GM19397 (cell line): ENCODE results near the gene RAI1.

ENCODE experiments used
- ATAC-seq: cut with Tn5 transposase; IDR thresholded peaks from one replicate; pipeline ENCODE4 v1.9.1; 2021; ENCODE audit warnings: mild to moderate bottlenecking, moderate library complexity; ENCODE audit not compliant: unreplicated experiment

Gene RAI1

GRCh38 chr17:17840751-17841591 lies 159.7 kb downstream of the RAI1 start:
- no peak for ATAC-seq

GRCh38 chr17:17841601-17842025 lies 160.4 kb downstream of the RAI1 start:
- ATAC-seq = no peak

- ATAC-seq = no peak
Observed at GRCh38 chr17:17842111-17842876, 161.0 kb downstream of the RAI1 start.

- ATAC-seq = no peak
Observed at GRCh38 chr17:17843096-17843495, 161.8 kb downstream of the RAI1 start.

DNA sequence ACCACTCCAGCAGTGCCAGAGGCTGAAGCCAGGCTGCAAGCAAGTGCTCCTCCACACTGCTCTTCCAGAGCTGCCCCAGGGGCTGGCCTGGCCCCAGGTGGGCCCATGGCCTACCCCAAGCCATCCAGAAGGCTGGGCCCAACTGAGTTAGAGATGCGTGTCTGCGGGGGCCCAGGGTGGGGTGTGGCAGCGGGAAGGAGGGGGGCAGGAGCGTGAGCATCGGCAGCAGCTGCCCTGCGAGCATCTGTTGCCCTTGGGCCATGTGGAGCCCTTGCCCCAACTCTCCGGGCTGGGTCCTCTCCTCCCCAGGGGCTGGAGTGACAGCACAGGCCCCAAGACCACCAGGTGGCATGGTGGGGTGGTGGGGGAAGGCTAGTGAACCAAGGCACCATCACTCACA lies 162.8 kb downstream of the RAI1 start:
- ATAC-seq = no peak

DNA sequence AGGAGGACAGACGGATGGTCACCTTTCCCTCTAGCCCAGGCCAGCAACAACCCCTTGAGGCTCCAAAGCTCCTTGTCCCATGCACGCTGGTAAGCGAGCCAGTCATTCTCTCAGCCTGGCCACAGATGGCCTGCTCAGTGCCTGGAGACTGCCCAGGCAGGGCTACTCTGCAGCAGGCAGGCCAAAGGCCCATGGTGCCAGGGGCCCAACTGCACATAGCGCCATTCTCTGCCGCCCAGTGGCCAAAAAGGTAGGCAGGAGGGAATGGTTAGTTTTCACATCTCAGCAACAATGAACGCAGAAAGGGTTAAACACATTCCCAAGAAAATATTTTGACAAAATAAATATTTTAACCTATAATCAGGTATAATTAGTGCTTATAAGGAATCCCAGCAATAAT lies 163.2 kb downstream of the RAI1 start:
- ATAC-seq = no peak

- no peak for ATAC-seq
Observed at GRCh38 chr17:17845046-17845775, 164.0 kb downstream of the RAI1 start.

GRCh38 chr17:17846003-17846402 lies 164.7 kb downstream of the RAI1 start:
- no peak for ATAC-seq

DNA sequence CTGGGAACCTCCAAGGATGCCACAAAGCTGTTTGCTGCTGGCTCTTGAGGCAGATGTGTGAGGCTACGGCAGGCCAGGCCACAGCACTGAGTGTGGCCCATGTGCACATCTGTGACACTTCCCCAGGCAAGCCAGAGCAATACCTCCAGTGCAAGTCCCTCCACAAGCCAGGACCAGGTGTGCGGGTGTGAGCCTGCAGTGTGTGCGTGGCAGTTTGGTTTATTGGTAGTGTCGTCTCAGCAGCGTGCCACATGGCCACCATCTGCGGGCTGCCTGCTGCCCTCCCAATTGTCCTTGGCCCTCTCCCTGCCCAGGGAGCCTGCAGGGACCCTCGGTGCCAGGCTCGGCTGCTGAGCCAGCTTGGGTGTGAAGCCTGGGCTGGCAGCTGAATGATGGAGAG lies 165.4 kb downstream of the RAI1 start:
- no peak for ATAC-seq

DNA sequence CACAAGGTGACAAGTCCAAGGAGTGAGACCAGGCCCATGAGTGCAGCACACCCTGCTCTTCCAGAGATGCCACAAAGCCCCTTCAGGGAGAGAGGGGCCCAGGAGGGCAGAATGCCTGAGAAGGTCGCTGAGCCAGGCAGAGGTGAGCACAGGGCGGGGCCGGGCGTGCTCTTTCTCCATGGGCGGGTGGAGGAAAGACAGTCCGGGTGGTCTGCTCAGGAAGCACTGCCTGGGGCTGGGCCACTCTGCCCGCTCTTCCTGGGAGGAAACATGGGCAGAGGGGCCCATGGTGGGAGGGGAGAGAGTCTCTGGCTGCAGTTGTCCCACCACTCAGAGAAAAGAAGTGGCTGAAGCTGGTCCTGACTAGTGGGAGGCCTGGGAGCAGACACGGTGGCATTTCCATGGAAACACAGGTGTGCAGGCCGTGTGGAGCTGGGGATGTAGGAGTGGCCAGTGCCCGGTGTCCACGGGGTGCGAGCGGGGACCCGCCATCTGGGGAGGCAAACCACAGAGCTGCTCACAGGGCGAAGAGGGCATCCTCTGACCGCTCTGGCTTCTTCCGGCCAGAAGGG lies 165.9 kb downstream of the RAI1 start:
- no peak for ATAC-seq

DNA sequence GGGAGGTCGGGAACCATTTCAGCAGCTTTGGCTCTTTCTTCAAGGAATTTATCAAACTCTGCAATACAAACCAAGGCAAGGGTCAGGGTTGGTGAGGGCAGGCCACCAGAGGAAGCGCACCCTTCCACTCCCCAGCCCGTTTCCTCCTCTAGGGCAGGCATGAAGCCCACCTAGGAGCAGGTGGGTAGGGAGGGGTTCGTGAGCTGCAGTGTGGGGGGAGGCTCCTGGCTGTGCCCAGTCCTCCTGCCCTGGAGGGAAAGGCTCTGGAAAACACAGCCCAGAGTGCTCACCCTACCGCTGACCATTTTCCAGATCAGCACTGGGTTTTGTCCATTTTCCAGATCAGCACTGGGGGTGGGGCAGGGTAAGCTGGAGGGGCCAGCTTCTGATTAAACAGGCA lies 166.5 kb downstream of the RAI1 start:
- ATAC-seq = no peak

- no peak for ATAC-seq
Observed at GRCh38 chr17:17848311-17849082, 167.2 kb downstream of the RAI1 start.

GRCh38 chr17:17849147-17849820 lies 168.0 kb downstream of the RAI1 start:
- ATAC-seq = no peak

DNA sequence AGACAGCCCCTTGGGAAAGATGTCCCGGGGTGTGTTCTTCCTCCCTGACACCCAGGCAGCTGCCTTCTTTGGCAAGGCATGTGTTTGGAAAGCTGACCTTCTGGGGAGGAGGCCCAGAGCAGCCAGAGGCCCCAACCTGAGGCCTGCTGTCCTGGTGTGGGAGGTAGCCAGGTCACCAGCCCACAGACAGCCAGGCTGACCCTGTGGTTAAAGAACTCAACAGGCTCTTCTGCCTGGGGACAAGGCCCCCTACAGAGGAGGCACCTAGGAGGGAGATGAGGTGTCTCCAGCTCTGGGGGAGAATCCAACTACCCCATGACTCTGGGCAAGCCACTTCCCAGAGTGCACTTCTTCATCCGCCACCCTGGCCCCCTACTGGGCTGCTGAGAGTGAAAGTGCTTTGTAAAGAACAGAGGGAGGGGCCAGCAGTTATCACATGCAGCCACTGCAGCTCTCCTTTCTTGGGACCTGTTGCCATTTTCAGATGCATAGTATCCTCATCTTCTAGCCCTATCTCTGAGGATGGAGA lies 168.7 kb downstream of the RAI1 start:
- no peak for ATAC-seq

GRCh38 chr17:17851103-17852002 lies 170.1 kb downstream of the RAI1 start:
- ATAC-seq = no peak

DNA sequence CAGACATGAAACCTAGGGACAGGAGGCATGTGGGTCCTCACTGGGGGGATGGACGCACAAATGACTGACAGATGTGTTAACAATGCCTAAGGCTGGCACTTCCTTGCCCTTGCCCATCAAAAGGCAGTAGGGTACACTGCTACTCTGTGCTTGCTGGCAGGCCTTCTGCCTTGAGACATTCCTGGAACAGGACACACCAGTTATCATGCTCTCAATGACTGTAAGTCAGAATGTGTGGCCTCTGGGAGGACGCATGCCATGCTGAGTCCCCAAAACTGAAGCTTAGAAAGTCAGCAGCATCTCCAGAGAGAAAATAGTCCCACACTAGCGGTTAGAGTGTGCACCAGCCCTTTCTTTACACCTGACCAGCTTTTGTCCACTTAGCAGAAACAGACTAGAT lies 171.7 kb downstream of the RAI1 start:
- ATAC-seq = no peak

DNA sequence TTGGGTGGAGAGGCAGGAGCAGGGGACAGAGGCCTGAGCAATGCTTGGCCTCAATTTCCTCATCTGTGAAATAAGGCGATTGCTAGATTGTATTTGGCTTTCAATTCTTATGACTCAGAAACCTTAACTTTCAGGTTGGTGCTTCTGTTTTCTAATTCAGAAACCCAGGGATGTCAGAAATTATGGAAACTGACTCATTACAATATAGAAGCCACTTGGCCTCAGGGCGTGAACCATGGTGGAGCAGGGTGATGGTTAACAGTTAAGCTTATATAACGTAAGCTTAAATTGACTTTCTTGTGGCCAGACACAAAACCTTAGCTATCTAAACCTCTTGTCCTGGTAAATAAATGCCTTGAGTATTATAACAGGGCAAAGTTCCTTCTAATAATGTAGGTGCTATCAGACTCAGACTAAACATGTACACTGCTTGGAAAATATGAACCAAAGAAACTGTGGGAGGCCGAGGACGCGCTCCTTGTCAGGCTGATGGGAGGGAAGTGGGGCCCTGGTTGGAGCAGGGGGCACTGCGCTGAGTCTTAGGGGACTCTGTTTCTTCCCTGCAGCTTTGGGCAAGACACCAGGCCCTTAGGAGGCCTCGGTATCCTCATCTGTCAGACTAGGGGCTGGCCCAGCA lies 172.7 kb downstream of the RAI1 start:
- no peak for ATAC-seq

GRCh38 chr17:17855976-17856375 lies 174.7 kb downstream of the RAI1 start:
- ATAC-seq = no peak
